Measurements from ENCODE around the gene GTF2I.
"Not testable (repeated sequence)": the region's sequence is repeated elsewhere in the genome, so short reads cannot be mapped to it uniquely, and the experiment has no call there.

Gene GTF2I

GRCh38 chr7:74713567-74713966, 56.0 kb downstream of the GTF2I start:
- no peaks in the 10 kb centered on the region for H3K27me3 Mint-ChIP-seq
- no peak for DNase-seq
- H3K27ac Mint-ChIP-seq: no peak overlapping the region
- no peak for ATAC-seq (replicated peaks)
- peaks cover 40 to 49% of the 10 kb centered on the region in 2 donors for H3K36me3 Mint-ChIP-seq
- no peak overlapping the region for H3K4me3 Mint-ChIP-seq
- H3K4me1 Mint-ChIP-seq: no peaks in the 10 kb centered on the region
- peaks cover 6 to 9% of the 10 kb centered on the region in 2 donors for H3K9me3 Mint-ChIP-seq

GRCh38 chr7:74717889-74718288, 60.4 kb downstream of the GTF2I start:
- Mint-ChIP-seq H3K27ac (peak overlapping the region; percentile 20), H3K4me3 (no peak overlapping the region), H3K4me1 (no peaks in the 10 kb centered on the region), H3K27me3 (no peaks in the 10 kb centered on the region), H3K9me3 (peaks cover under 1 to 1% of the 10 kb centered on the region in 2 donors), H3K36me3 (peaks cover 22 to 42% of the 10 kb centered on the region in 2 donors)
- no peak for ATAC-seq (replicated peaks)
- DNase-seq: no peak

- DNase-seq: no peak
- ATAC-seq (replicated peaks): no peak
- peaks cover 20 to 41% of the 10 kb centered on the region in 2 donors for H3K36me3 Mint-ChIP-seq
These were observed 60.8 kb downstream of the GTF2I start for GRCh38 chr7:74718336-74718735.

GRCh38 chr7:74722153-74722552, 64.6 kb downstream of the GTF2I start:
- H3K9me3 Mint-ChIP-seq: no peaks in the 10 kb centered on the region
- no peak for DNase-seq
- ATAC-seq (replicated peaks): no peak
- no peaks in the 10 kb centered on the region for H3K27me3 Mint-ChIP-seq
- no peak overlapping the region for H3K27ac Mint-ChIP-seq
- no peak overlapping the region for H3K4me3 Mint-ChIP-seq
- H3K4me1 Mint-ChIP-seq: no peaks in the 10 kb centered on the region
- H3K36me3 Mint-ChIP-seq: peaks cover 12 to 41% of the 10 kb centered on the region in 2 donors

More at GRCh38 chr7:74718336-74718735, 60.8 kb downstream of the GTF2I start:
- Mint-ChIP-seq H3K27me3 (no peaks in the 10 kb centered on the region), H3K9me3 (no peaks in the 10 kb centered on the region), H3K4me1 (no peaks in the 10 kb centered on the region), H3K4me3 (no peak overlapping the region), H3K27ac (no peak overlapping the region)

- no peaks in the 10 kb centered on the region for H3K4me1 Mint-ChIP-seq
- H3K36me3 Mint-ChIP-seq: peaks cover 8 to 24% of the 10 kb centered on the region in 2 donors
- ATAC-seq (replicated peaks): no peak
- H3K9me3 Mint-ChIP-seq: no peaks in the 10 kb centered on the region
- H3K27me3 Mint-ChIP-seq: no peaks in the 10 kb centered on the region
- H3K4me3 Mint-ChIP-seq: no peak overlapping the region
- DNase-seq: no peak
- H3K27ac Mint-ChIP-seq: no peak overlapping the region
These were observed 68.3 kb downstream of the GTF2I start for GRCh38 chr7:74725840-74726239.

- Mint-ChIP-seq H3K9me3 (no peaks in the 10 kb centered on the region), H3K4me1 (no peaks in the 10 kb centered on the region), H3K27ac (no peak overlapping the region), H3K27me3 (no peaks in the 10 kb centered on the region), H3K36me3 (peaks cover 10 to 28% of the 10 kb centered on the region in 2 donors), H3K4me3 (no peak overlapping the region)
- ATAC-seq (replicated peaks) (no peak), DNase-seq (no peak)
These were observed 69.0 kb downstream of the GTF2I start for GRCh38 chr7:74726309-74727101.

GRCh38 chr7:74728686-74729085, 71.2 kb downstream of the GTF2I start:
- not testable (repeated sequence) for DNase-seq; H3K9me3 Mint-ChIP-seq; ATAC-seq (replicated peaks); H3K27me3 Mint-ChIP-seq; H3K4me3 Mint-ChIP-seq; H3K27ac Mint-ChIP-seq; H3K4me1 Mint-ChIP-seq
- peaks cover 5 to 18% of the 10 kb centered on the region in 2 donors for H3K36me3 Mint-ChIP-seq

- not testable (repeated sequence) for H3K27ac Mint-ChIP-seq; H3K4me1 Mint-ChIP-seq; DNase-seq; H3K4me3 Mint-ChIP-seq; H3K27me3 Mint-ChIP-seq; H3K9me3 Mint-ChIP-seq; ATAC-seq (replicated peaks)
- peaks cover 2 to 12% of the 10 kb centered on the region in 2 donors for H3K36me3 Mint-ChIP-seq
These were observed 72.7 kb downstream of the GTF2I start for GRCh38 chr7:74730186-74730585.

GRCh38 chr7:74739974-74740703, 82.6 kb downstream of the GTF2I start:
- not testable (repeated sequence) for H3K9me3 Mint-ChIP-seq; H3K27ac Mint-ChIP-seq; H3K4me1 Mint-ChIP-seq; H3K27me3 Mint-ChIP-seq; DNase-seq; ATAC-seq (replicated peaks); H3K4me3 Mint-ChIP-seq; H3K36me3 Mint-ChIP-seq

GRCh38 chr7:74743936-74744557, 86.5 kb downstream of the GTF2I start:
- not testable (repeated sequence) for H3K27ac Mint-ChIP-seq; H3K27me3 Mint-ChIP-seq; DNase-seq; H3K36me3 Mint-ChIP-seq; H3K9me3 Mint-ChIP-seq; H3K4me1 Mint-ChIP-seq; H3K4me3 Mint-ChIP-seq; ATAC-seq (replicated peaks)

- not testable (repeated sequence) for H3K4me3 Mint-ChIP-seq; ATAC-seq (replicated peaks); H3K4me1 Mint-ChIP-seq; H3K27me3 Mint-ChIP-seq; H3K9me3 Mint-ChIP-seq; H3K27ac Mint-ChIP-seq; H3K36me3 Mint-ChIP-seq; DNase-seq
These were observed 96.5 kb downstream of the GTF2I start for GRCh38 chr7:74753921-74754482.

- H3K9me3 Mint-ChIP-seq, H3K27me3 Mint-ChIP-seq, H3K27ac Mint-ChIP-seq, H3K4me1 Mint-ChIP-seq, H3K4me3 Mint-ChIP-seq, DNase-seq, H3K36me3 Mint-ChIP-seq: not testable (repeated sequence)
- ATAC-seq (replicated peaks): peak; percentile 63 to 70
These were observed 99.2 kb downstream of the GTF2I start for GRCh38 chr7:74756673-74757072.

GRCh38 chr7:74758268-74758667, 100.8 kb downstream of the GTF2I start:
- not testable (repeated sequence) for H3K4me1 Mint-ChIP-seq; H3K27ac Mint-ChIP-seq; ATAC-seq (replicated peaks); H3K4me3 Mint-ChIP-seq; DNase-seq; H3K36me3 Mint-ChIP-seq; H3K27me3 Mint-ChIP-seq; H3K9me3 Mint-ChIP-seq

GRCh38 chr7:74758982-74759381, 101.5 kb downstream of the GTF2I start:
- H3K36me3 Mint-ChIP-seq; H3K4me3 Mint-ChIP-seq; H3K4me1 Mint-ChIP-seq; H3K27me3 Mint-ChIP-seq; DNase-seq; H3K9me3 Mint-ChIP-seq; ATAC-seq (replicated peaks); H3K27ac Mint-ChIP-seq: not testable (repeated sequence)
